Articular chondrocyte of knee joint (primary cell): Measurements from ENCODE around the gene AIFM1. TPM values are rescaled to one million over a fixed set of nuclear protein-coding genes. Genes with fewer than 3 reads are reported as not detected.

Source experiments
- total RNA-seq: library from RNA; depleted of rRNA; stranded (reverse); fragments of >200 nt; gene quantifications from 2 replicates; pipeline ENCODE4 v1.2.3, GENCODE V29; 2012

AIFM1 gene
- total RNA-seq: 16.1 and 21.6 TPM in 2 replicates

GRCh38 chrX:130165703-130166502, at the start of gene AIFM1:
AIFM1 (minus strand) TSS chrX:130165841; CDS start chrX:130165656, 185 bp downstream.

GRCh38 chrX:130171446-130172126, 5.9 kb upstream of the AIFM1 start, which contains the start of gene RAB33A:
RAB33A (plus strand) TSS chrX:130171962; CDS start chrX:130172063, 101 bp downstream.

GRCh38 chrX:130110379-130111219, 55.0 kb downstream of the AIFM1 start, which contains the start of gene ELF4:
ELF4 (minus strand) TSS chrX:130110497; CDS start chrX:130081330, 29,167 bp downstream.

Other genes with a start within 250 kb of the AIFM1 start
- gene BCORL1, start 183.2 kb downstream of the AIFM1 start, total RNA-seq: 2.0 and 2.2 TPM in 2 replicates
- gene ELF4, start 55.3 kb downstream of the AIFM1 start, total RNA-seq: 13.6 and 16.7 TPM in 2 replicates
- gene RAB33A, start 6.1 kb upstream of the AIFM1 start, total RNA-seq: 1.5 and 3.7 TPM in 2 replicates
- 7.4 and 7.6 TPM in 2 replicates for gene ZNF280C, start 103.1 kb upstream of the AIFM1 start, total RNA-seq
- gene SLC25A14, start 174.1 kb upstream of the AIFM1 start, total RNA-seq: 10.5 and 13.0 TPM in 2 replicates
- gene GPR119, start 219.8 kb upstream of the AIFM1 start, total RNA-seq: not detected in 2 replicates
- 25.2 and 30.9 TPM in 2 replicates for gene RBMX2, start 236.1 kb upstream of the AIFM1 start, total RNA-seq